TTC549 (cell line): Measurements from ENCODE around the gene CBR1.
"Not testable (repeated sequence)": the region's sequence is repeated elsewhere in the genome, so short reads cannot be mapped to it uniquely, and the experiment has no call there.

Experiments used
- FAIRE-seq: peaks from 2 replicates; lab custom pipeline; 2012; peaks lifted over from hg19 to GRCh38; lab: Jason Lieb, UNC

The CBR1 gene

DNA sequence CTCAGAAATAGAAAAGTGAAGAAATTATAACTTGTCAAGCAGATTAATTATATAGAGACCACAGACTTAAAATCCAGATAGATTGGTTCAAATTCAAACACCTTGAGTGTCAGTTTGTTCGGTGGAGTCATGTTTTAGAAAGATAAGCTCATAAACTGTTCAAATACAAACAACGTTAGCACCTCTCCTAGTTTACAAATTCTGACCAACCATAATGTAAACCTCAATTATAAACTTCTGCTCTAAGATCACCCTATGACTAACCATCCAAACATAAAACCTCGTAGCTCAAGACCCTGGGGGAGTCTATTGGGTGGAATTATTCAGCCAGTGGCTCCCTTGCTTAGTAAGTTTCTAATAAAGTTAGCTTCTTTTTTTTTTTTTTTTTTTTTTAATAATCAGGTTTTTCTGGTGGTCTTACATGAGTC lies 12.4 kb downstream of the CBR1 start:
- FAIRE-seq = no peak

GRCh38 chr21:36087362-36088138 lies 17.7 kb downstream of the CBR1 start:
- FAIRE-seq = no peak

GRCh38 chr21:36089946-36090345 lies 20.1 kb downstream of the CBR1 start:
- no peak for FAIRE-seq

GRCh38 chr21:36092681-36093080 lies 22.9 kb downstream of the CBR1 start:
- no peak for FAIRE-seq

GRCh38 chr21:36093512-36093911 lies 23.7 kb downstream of the CBR1 start:
- FAIRE-seq = no peak

DNA sequence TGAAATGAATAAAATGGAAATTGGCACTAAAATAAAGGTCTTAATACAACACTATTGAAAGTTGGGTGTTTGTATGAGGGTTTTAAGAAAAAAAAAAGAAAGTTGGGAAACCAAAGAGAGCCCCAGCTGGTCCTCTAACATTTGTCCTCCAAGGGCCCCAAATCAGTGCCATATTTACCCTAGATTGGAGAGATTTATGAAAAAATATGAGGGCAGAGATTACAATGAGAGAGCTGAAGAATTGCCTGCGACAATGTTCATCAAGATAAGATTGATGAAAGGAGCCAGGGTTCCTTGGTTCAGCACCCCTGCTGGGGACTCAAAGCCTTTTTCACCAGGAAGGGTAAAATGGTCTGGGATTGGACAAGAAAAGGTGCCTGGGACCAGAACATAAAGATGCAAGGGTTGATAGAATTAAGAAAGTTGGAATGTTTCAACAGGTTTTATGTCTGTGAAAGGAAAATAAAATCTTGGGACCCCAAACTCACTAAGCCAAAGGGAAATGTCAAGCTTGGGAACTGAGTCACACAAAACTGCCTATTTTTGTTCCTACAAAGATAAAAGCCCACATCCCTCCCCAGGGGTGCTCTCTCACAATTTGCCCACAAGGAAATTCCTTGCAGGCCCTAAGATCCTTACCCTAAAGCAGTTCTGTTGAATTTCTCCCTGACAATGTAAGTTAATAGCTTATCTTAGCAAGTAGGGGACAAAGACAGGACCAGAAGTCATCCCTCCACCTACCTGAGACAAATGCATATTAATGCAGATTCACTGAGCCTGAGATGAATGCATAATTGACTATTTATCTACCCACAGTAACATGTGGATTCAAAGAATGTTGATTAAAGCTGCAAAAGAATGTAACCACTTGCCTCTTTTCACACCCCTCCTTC lies 26.8 kb downstream of the CBR1 start:
- FAIRE-seq = no peak

DNA sequence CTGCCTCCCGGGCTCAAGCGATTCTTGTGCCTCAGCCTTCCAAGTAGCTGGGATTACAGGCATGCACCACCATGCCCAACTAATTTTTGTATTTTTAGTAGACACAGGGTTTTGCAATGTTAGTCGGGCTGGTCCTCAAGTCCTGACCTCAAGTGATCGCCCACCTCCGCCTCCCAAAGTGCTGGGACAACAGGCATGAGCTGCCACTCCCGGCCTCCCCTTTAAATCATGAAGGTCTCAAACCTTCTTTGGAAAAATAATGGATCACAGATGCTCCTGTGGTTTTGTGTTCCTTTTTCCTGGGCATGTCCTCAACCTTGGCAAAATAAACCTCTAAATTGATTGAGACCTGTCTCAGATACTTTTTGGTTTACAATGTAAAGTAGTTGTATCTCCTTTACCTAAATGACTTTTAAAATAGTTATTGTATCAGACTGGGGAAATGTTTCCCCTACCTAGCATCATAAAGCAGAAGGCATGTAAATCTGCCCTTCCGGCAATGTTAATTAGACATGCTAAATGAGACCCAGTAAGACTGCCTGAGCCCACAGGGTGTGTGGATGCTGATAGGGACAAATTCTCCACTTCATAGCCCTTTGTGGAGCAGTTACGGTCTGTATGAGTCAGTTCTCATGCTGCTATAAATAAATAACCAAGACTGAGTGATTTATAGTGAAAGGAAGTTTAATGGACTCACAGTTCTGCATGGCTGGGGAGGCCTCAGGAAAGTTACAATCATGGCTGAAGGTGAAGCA lies 27.8 kb downstream of the CBR1 start:
- no peak for FAIRE-seq

GRCh38 chr21:36098182-36098532 lies 28.3 kb downstream of the CBR1 start:
- no peak for FAIRE-seq

DNA sequence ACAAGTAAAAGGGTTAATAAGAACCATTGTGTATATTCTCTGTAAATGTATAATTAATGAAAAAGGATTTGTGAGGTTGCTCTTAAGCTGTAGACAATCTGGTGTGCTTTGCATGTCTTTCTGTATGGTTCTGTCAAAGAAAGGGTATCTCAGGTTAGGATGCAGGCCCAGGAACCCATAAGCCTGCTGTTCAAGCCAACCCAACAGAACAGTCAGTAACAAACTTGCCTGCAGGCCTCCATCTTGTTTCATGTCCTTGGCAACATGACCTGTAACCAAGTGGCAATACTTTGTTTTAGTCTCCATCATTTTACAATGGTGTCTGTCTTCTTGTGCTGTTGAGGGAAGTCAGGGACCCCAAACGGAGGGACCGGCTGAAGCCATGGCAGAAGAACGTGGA lies 29.2 kb downstream of the CBR1 start:
- FAIRE-seq = no peak

DNA sequence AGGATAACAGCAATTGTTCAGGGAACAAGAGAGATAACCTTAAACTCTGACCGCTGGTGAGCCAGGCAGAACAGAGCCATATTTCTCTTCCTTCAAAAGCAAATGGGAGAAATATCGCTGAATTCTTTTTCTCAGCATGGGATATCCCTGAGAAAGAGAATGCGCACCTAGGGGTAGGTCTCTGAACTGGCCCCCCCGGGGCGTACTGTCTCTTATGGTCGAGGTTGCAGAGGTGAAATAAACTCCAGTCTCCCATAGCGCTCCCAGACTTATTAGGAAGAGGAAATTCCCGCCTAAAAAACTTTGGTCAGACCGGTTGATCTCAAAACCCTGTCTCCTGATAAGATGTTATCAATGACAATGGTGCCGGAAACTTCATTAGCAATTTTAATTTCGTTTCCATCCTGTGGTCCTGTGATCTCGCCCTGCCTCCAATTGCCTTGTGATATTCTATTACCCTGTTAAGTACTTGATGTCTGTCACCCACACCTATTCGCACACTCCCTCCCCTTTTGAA lies 29.9 kb downstream of the CBR1 start:
- FAIRE-seq = not testable (repeated sequence)

DNA sequence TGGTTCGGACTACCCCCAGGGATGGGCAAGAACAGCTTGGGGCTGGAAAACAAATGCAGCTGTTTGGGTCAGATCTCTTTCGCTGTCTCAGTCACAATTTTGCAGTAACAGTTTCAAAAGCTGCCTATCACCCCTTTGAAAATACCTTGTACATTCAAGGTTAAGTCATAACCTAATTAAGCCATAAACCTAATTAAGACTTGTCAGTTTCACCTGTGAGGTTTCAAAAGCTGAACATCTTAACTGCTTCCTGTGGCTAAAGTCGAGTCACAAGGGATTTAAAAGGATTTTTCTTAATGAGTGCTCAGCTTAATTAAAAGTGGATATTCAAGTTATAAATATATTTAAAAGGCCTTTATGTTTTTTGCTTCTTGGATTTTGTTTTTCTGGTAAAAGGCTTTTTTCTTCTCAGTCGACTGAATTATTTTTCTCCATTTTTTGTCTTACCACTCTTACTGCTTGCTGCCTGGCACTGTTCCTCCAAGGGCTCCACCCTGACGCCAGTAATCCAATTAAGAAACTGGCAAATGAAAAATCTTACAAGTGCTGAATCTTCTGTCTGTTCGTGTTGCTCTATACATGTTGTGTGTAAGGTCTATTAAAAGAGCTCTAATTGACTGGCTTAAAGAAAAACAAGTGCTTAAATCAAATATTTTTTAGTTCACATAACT lies 31.3 kb downstream of the CBR1 start:
- FAIRE-seq = no peak

GRCh38 chr21:36103434-36103833 lies 33.6 kb downstream of the CBR1 start:
- no peak for FAIRE-seq

- no peak for FAIRE-seq
Measured at GRCh38 chr21:36104317-36105300, 34.8 kb downstream of the CBR1 start.

- FAIRE-seq = no peak
Measured at GRCh38 chr21:36105327-36105842, 35.6 kb downstream of the CBR1 start.

- no peak for FAIRE-seq
Measured at GRCh38 chr21:36109868-36110267, 40.0 kb downstream of the CBR1 start.

DNA sequence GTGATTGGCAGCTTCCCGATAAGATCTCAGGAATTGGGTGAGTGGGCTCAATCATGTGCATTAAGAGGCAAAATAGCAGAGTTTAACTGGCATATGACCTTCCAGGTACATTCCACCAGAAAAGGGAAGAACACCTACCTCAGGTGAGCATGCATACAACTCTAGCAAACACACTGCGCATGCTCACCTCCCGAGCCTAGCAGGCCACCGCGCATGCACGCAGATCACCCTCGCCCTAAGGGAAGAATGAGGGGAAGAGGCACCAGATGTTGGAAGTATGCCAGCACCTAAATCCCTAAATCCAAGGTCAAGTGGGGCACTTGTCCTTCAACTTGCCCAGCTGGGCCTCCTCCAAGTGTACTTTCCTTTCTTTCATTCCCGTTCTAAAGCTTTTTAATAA lies 41.4 kb downstream of the CBR1 start:
- no peak for FAIRE-seq

GRCh38 chr21:36113647-36114428 lies 44.0 kb downstream of the CBR1 start:
- FAIRE-seq = no peak

- no peak for FAIRE-seq
Measured at GRCh38 chr21:36115138-36115730, 45.4 kb downstream of the CBR1 start.

DNA sequence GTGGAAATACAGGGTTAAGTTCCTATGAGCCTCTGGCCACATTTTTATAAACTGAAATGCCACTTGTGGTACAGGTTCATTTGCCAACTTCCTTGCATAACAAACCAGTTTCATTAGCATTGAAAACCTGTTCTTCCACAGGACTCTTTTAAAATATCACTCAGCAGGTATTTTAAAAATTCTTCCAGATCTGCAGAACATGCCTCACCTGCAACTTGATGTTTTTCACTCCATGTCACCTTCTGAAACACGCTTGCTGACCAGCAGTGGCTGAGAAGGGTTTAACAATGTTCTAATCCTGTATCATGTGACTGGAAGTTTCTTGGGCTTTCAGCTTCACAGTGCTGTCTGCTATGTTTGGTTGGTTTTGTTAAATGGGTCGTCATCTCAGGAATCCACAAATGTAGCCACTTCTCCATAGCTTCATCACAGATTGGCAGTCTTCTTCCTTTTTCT lies 47.5 kb downstream of the CBR1 start:
- no peak for FAIRE-seq
